HG03442 (cell line): ENCODE results near the gene MCC.

Source experiments
- ATAC-seq: cut with Tn5 transposase; IDR thresholded peaks from one replicate; pipeline ENCODE4 v1.9.1; 2021; ENCODE audit warnings: mild to moderate bottlenecking, moderate library complexity; ENCODE audit not compliant: unreplicated experiment

The MCC gene

GRCh38 chr5:113043491-113043931, 444.7 kb downstream of the MCC start:
- ATAC-seq, result no peak

- no peak for ATAC-seq
Observed at GRCh38 chr5:113042491-113043243, 445.6 kb downstream of the MCC start.

- ATAC-seq, result no peak
Observed at GRCh38 chr5:113040672-113041260, 447.5 kb downstream of the MCC start.

GRCh38 chr5:113039934-113040285, 448.3 kb downstream of the MCC start:
- no peak for ATAC-seq

GRCh38 chr5:113039229-113039933, 448.9 kb downstream of the MCC start:
- ATAC-seq, result no peak

- ATAC-seq, result no peak
Observed at GRCh38 chr5:113038714-113039113, 449.5 kb downstream of the MCC start.

GRCh38 chr5:113038136-113038535, 450.1 kb downstream of the MCC start:
- no peak for ATAC-seq

GRCh38 chr5:113036826-113037225, 451.4 kb downstream of the MCC start:
- no peak for ATAC-seq

- ATAC-seq, result no peak
Observed at GRCh38 chr5:113036321-113036720, 451.9 kb downstream of the MCC start.

- no peak for ATAC-seq
Observed at GRCh38 chr5:113035096-113035495, 453.2 kb downstream of the MCC start.

GRCh38 chr5:113034182-113034773, 454.0 kb downstream of the MCC start:
- ATAC-seq, result no peak

GRCh38 chr5:113031557-113031956, 456.7 kb downstream of the MCC start:
- ATAC-seq, result no peak

GRCh38 chr5:113031104-113031503, 457.1 kb downstream of the MCC start:
- no peak for ATAC-seq

GRCh38 chr5:113029614-113030013, 458.6 kb downstream of the MCC start:
- no peak for ATAC-seq

GRCh38 chr5:113027431-113027830, 460.8 kb downstream of the MCC start:
- ATAC-seq, result no peak

GRCh38 chr5:113027015-113027414, 461.2 kb downstream of the MCC start:
- no peak for ATAC-seq

- no peak for ATAC-seq
Observed at GRCh38 chr5:113026211-113026610, 462.0 kb downstream of the MCC start.

GRCh38 chr5:113025596-113025995, 462.7 kb downstream of the MCC start:
- ATAC-seq, result no peak

- no peak for ATAC-seq
Observed at GRCh38 chr5:113024076-113024697, 464.1 kb downstream of the MCC start.

GRCh38 chr5:113022661-113023060, 465.6 kb downstream of the MCC start:
- peak; percentile 63 for ATAC-seq
